Choroid plexus epithelial cell (primary cell): ENCODE data around the gene EXOSC5.
"Not testable (repeated sequence)": the region's sequence is repeated elsewhere in the genome, so short reads cannot be mapped to it uniquely, and the experiment has no call there.

Source experiments
- DNase-seq: peaks from one replicate; pipeline ENCODE4 v3.0.0-alpha.2; 2010; ENCODE audit warnings: low read depth
- H3K4me3 ChIP-seq: 2 replicates; pipeline ENCODE4 v1.5.1; 2011; ENCODE audit warnings: low read depth, mild to moderate bottlenecking, control low read depth, low read length, moderate library complexity
- CTCF ChIP-seq: conservative IDR thresholded peaks from 2 replicates; pipeline ENCODE4 v1.5.1; 2011; ENCODE audit warnings: low read depth, mild to moderate bottlenecking, control low read depth, inconsistent platforms, low read length, moderate library complexity

The EXOSC5 gene

GRCh38 chr19:41376241-41376997 lies 20.7 kb downstream of the EXOSC5 start, which contains the start of gene TMEM91:
TSS of gene TMEM91 (plus strand) at chr19:41376533. CDS start at chr19:41378310, 1,777 bp downstream.
- peak; percentile 40 for DNase-seq
- H3K4me3 ChIP-seq: peak within 1 kb of the TSS; percentile 70
- no peak for TF ChIP-seq CTCF

GRCh38 chr19:41373993-41374392 lies 23.2 kb downstream of the EXOSC5 start:
- H3K4me3 ChIP-seq: no peak overlapping the region
- DNase-seq: peak; percentile 97
- no peak for TF ChIP-seq CTCF

GRCh38 chr19:41372501-41372900 lies 24.7 kb downstream of the EXOSC5 start:
- DNase-seq: no peak
- no peak overlapping the region for H3K4me3 ChIP-seq
- no peak for TF ChIP-seq CTCF

GRCh38 chr19:41371541-41371940 lies 25.6 kb downstream of the EXOSC5 start:
- H3K4me3 ChIP-seq: no peak overlapping the region
- DNase-seq: no peak
- no peak for TF ChIP-seq CTCF

GRCh38 chr19:41371119-41371518 lies 26.0 kb downstream of the EXOSC5 start:
- DNase-seq, H3K4me3 ChIP-seq: not testable (repeated sequence)

GRCh38 chr19:41369769-41370168 lies 27.4 kb downstream of the EXOSC5 start:
- TF ChIP-seq CTCF: no peak
- no peak for DNase-seq
- no peak overlapping the region for H3K4me3 ChIP-seq

- H3K4me3 ChIP-seq: no peak overlapping the region
- TF ChIP-seq CTCF: no peak
- DNase-seq: peak; percentile 88
Measured at GRCh38 chr19:41367848-41368301, 29.3 kb downstream of the EXOSC5 start.
